ENCODE data around the gene TECPR2.

The TECPR2 gene

GRCh38 chr14:102464846-102465341 lies 102.2 kb downstream of the TECPR2 start:
- no peak for DNase-seq (ENCODE audit: low read depth)

- no peak for DNase-seq (ENCODE audit: low read depth)
Observed at GRCh38 chr14:102469261-102469660, 106.5 kb downstream of the TECPR2 start.

- DNase-seq (ENCODE audit: low read depth): no peak
Observed at GRCh38 chr14:102471921-102472790, 109.4 kb downstream of the TECPR2 start.

- DNase-seq (ENCODE audit: low read depth): no peak
Observed at GRCh38 chr14:102472791-102473150, 110.0 kb downstream of the TECPR2 start.

- DNase-seq (ENCODE audit: low read depth): no peak
Observed at GRCh38 chr14:102473559-102473958, 110.8 kb downstream of the TECPR2 start.

GRCh38 chr14:102474934-102475333 lies 112.2 kb downstream of the TECPR2 start:
- DNase-seq (ENCODE audit: low read depth): peak; percentile 57

GRCh38 chr14:102479107-102479506 lies 116.4 kb downstream of the TECPR2 start:
- DNase-seq (ENCODE audit: low read depth): no peak

GRCh38 chr14:102479777-102480176 lies 117.0 kb downstream of the TECPR2 start:
- no peak for DNase-seq (ENCODE audit: low read depth)

GRCh38 chr14:102481371-102481770 lies 118.6 kb downstream of the TECPR2 start:
- DNase-seq (ENCODE audit: low read depth): no peak

GRCh38 chr14:102481791-102482238 lies 119.1 kb downstream of the TECPR2 start:
- DNase-seq (ENCODE audit: low read depth): peak; percentile 63

GRCh38 chr14:102484316-102484715 lies 121.6 kb downstream of the TECPR2 start:
- DNase-seq (ENCODE audit: low read depth): no peak

- no peak for DNase-seq (ENCODE audit: low read depth)
Observed at GRCh38 chr14:102485693-102486512, 123.2 kb downstream of the TECPR2 start.

GRCh38 chr14:102486513-102487203 lies 123.9 kb downstream of the TECPR2 start:
- DNase-seq (ENCODE audit: low read depth): no peak

- DNase-seq (ENCODE audit: low read depth): no peak
Observed at GRCh38 chr14:102487204-102487577, 124.5 kb downstream of the TECPR2 start.

- DNase-seq (ENCODE audit: low read depth): no peak
Observed at GRCh38 chr14:102490456-102490855, 127.7 kb downstream of the TECPR2 start.

- DNase-seq (ENCODE audit: low read depth): no peak
Observed at GRCh38 chr14:102491366-102491765, 128.6 kb downstream of the TECPR2 start.

GRCh38 chr14:102491786-102492530 lies 129.2 kb downstream of the TECPR2 start:
- no peak for DNase-seq (ENCODE audit: low read depth)

GRCh38 chr14:102492531-102492910 lies 129.8 kb downstream of the TECPR2 start:
- DNase-seq (ENCODE audit: low read depth): no peak

GRCh38 chr14:102493096-102493495 lies 130.4 kb downstream of the TECPR2 start:
- no peak for DNase-seq (ENCODE audit: low read depth)

- no peak for DNase-seq (ENCODE audit: low read depth)
Observed at GRCh38 chr14:102493585-102493984, 130.8 kb downstream of the TECPR2 start.

- no peak for DNase-seq (ENCODE audit: low read depth)
Observed at GRCh38 chr14:102495491-102496330, 133.0 kb downstream of the TECPR2 start.

Measured in EH (cell line).